Measurements from ENCODE around the gene TMEM192. TPM values are rescaled to one million over a fixed set of nuclear protein-coding genes. Genes with fewer than 3 reads are reported as not detected.

Gene TMEM192
- total RNA-seq, 1 donor from 2014 or later = 15.4 TPM

DNA sequence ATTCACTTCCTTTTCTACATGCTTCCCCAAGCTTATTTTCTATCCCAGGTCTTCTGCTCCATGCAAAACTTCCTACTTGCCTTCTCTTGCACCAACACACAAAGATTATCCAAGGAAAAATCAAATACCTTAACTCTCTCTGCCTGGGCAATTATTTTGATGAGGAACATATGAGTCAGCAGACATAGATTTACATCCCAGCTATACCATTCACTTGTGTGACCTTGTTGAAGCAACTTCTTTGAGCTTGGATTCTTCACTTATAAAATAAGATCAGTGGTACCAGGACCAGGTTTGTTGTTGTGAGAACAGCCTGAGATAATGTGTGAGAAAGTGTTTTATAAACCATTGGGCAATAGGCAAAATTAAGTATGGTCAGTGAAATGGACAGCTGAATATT lies 39.1 kb upstream of the TMEM192 start:
- H3K27me3 ChIP-seq = no peaks in the 10 kb centered on the region
- no peaks in the 10 kb centered on the region for H3K9me3 ChIP-seq
- DNase-seq (ENCODE audit: low spot score in 2 of 2) = no peak
- H3K36me3 ChIP-seq = no peaks in the 10 kb centered on the region
- no peaks in the 10 kb centered on the region for H3K4me1 ChIP-seq
- no peak overlapping the region for H3K27ac ChIP-seq
- TF ChIP-seq CTCF (IDR thresholded peaks at IDR 0.05) = no peak
- no peak overlapping the region for H3K4me3 ChIP-seq
- intact Hi-C loops (cut with DNase I) = no loop called here

- Histone ChIP-seq H3K4me1 (no peaks in the 10 kb centered on the region), H3K27ac (no peak overlapping the region), H3K36me3 (no peaks in the 10 kb centered on the region), H3K27me3 (no peaks in the 10 kb centered on the region), H3K4me3 (no peak overlapping the region), H3K9me3 (no peaks in the 10 kb centered on the region)
- TF ChIP-seq CTCF (IDR thresholded peaks at IDR 0.05) = no peak
- DNase-seq (ENCODE audit: low spot score in 2 of 2) = no peak
- intact Hi-C loops (cut with DNase I) = no loop called here
Observed at GRCh38 chr4:165150545-165150944, 37.9 kb upstream of the TMEM192 start.

GRCh38 chr4:165138843-165139242 lies 26.2 kb upstream of the TMEM192 start:
- no peak for TF ChIP-seq CTCF (IDR thresholded peaks at IDR 0.05)
- Histone ChIP-seq H3K27me3 (no peaks in the 10 kb centered on the region), H3K4me3 (no peak overlapping the region), H3K4me1 (no peaks in the 10 kb centered on the region), H3K27ac (no peak overlapping the region), H3K9me3 (peaks cover 0 to 2% of the 10 kb centered on the region in 2 donors), H3K36me3 (no peaks in the 10 kb centered on the region)
- no peak for DNase-seq (ENCODE audit: low spot score in 2 of 2)
- intact Hi-C loops (cut with DNase I) = no loop called here

DNA sequence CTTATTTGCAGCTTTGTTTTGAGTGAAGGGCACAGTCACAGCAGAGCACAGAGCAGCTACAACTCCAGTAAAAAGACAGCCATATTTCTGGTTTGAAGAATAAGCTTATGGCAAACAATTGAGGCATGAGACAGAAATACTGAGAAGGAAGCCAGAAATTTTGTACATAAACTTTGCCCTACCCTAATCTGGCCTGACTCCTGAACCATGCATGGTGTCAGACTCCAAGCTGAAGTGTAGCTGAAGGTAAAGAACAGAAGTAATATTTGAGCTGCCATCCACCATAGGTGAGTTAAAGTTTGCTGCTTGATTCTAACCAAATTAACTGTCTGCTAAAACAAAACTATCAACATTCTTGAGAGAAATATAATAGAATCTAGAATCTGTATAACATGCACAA lies 24.5 kb upstream of the TMEM192 start:
- no peak for DNase-seq (ENCODE audit: low spot score in 2 of 2)
- no peak overlapping the region for H3K4me3 ChIP-seq

DNA sequence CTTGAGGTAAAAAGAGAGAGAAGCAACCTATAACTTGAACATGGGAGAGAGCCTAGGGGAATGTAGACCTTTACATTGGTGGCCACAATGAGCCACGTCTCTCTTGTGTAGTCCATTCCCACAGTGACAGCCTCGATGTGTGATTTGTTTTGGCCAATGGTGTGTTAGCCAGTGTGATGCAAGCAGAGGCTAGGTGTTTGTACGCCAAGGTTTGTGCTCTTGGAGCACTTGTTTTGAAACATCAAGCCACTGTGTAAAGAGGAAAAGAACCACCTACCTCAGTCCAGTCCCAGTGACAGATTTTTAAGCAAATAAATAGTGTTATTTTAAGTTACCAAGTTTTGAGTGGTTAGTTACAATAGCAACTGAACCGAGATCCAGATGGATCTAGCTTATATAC lies 23.9 kb upstream of the TMEM192 start:
- no peak for TF ChIP-seq CTCF (IDR thresholded peaks at IDR 0.05)
- Histone ChIP-seq H3K4me3 (no peak overlapping the region), H3K27me3 (no peaks in the 10 kb centered on the region), H3K27ac (no peak overlapping the region), H3K9me3 (peaks cover 0 to 2% of the 10 kb centered on the region in 2 donors), H3K4me1 (no peaks in the 10 kb centered on the region), H3K36me3 (no peaks in the 10 kb centered on the region)
- DNase-seq (ENCODE audit: low spot score in 2 of 2) = no peak
- intact Hi-C loops (cut with DNase I) = no loop called here

More for the DNA sequence above, 24.5 kb upstream of the TMEM192 start:
- H3K4me1 ChIP-seq = no peaks in the 10 kb centered on the region
- H3K27me3 ChIP-seq = no peaks in the 10 kb centered on the region
- intact Hi-C loops (cut with DNase I) = no loop called here
- H3K27ac ChIP-seq = no peak overlapping the region
- peaks cover 0 to 2% of the 10 kb centered on the region in 2 donors for H3K9me3 ChIP-seq
- H3K36me3 ChIP-seq = no peaks in the 10 kb centered on the region
- no peak for TF ChIP-seq CTCF (IDR thresholded peaks at IDR 0.05)

DNA sequence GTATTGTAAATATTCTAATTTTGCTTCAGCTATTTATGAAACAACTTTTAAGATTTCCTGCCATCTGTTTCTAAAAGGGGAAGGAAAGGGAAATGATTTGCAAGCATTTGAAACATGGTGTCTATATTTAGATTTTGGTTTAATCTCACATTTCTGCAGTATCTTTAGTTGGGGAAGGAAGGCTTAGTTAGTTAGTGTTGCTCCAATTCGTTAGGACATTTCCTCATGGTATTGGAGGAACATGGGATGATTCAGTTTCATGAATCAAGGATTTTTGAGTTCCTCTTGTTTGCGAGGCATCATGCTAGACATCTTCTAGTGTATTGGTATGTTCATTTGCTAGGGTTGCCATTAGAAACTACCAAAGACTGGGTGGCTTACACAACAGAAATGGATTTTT lies 20.5 kb upstream of the TMEM192 start:
- Histone ChIP-seq H3K36me3 (no peaks in the 10 kb centered on the region), H3K9me3 (peaks cover 0 to 2% of the 10 kb centered on the region in 2 donors), H3K4me3 (no peak overlapping the region), H3K27me3 (no peaks in the 10 kb centered on the region), H3K4me1 (no peaks in the 10 kb centered on the region), H3K27ac (no peak overlapping the region)
- TF ChIP-seq CTCF (IDR thresholded peaks at IDR 0.05) = no peak
- DNase-seq (ENCODE audit: low spot score in 2 of 2) = no peak
- intact Hi-C loops (cut with DNase I) = loop anchor here (5.0 kb wide), 3 partner anchors 74 to 224 kb away; partner anchors contain the start of genes KLHL2 and MSMO1
